KOPT-K1 (cell line): ENCODE measurements around the gene PIEZO1.

Experiments
- H3K27ac ChIP-seq: fragments of 200-600 bp; sonication (generic); 2 replicates; pipeline ENCODE4 v1.5.1; 2016; ENCODE audit warnings: antibody characterized with exemption, mild to moderate bottlenecking, low read depth, low read length; ENCODE audit not compliant: poor library complexity, severe bottlenecking
- H3K36me3 ChIP-seq: fragments of 200-600 bp; sonication (generic); 2 replicates; pipeline ENCODE4 v1.5.1; 2017; ENCODE audit warnings: antibody characterized with exemption, mild to moderate bottlenecking, low read length, moderate library complexity; ENCODE audit not compliant: insufficient read depth
- H3K9me3 ChIP-seq: fragments of 200-600 bp; sonication (generic); 2 replicates; pipeline ENCODE4 v1.5.1; 2017; ENCODE audit warnings: antibody characterized with exemption, low read length, mild to moderate bottlenecking; ENCODE audit not compliant: insufficient read depth, poor library complexity, severe bottlenecking

PIEZO1 gene

GRCh38 chr16:88736496-88736895 lies 48.5 kb downstream of the PIEZO1 start:
- Histone ChIP-seq H3K27ac (no peak overlapping the region), H3K36me3 (peaks cover 99% of the 10 kb centered on the region), H3K9me3 (no peaks in the 10 kb centered on the region)

- Histone ChIP-seq H3K27ac (no peak overlapping the region), H3K9me3 (no peaks in the 10 kb centered on the region), H3K36me3 (peaks cover 99% of the 10 kb centered on the region)
These were observed 48.9 kb downstream of the PIEZO1 start for GRCh38 chr16:88736088-88736487.

- Histone ChIP-seq H3K36me3 (peaks cover 99% of the 10 kb centered on the region), H3K27ac (no peak overlapping the region), H3K9me3 (no peaks in the 10 kb centered on the region)
These were observed 49.4 kb downstream of the PIEZO1 start for GRCh38 chr16:88735616-88736015.

- Histone ChIP-seq H3K36me3 (peaks cover 98% of the 10 kb centered on the region), H3K27ac (no peak overlapping the region), H3K9me3 (no peaks in the 10 kb centered on the region)
These were observed 49.9 kb downstream of the PIEZO1 start for GRCh38 chr16:88735121-88735520.

GRCh38 chr16:88734361-88734728 lies 50.7 kb downstream of the PIEZO1 start:
- Histone ChIP-seq H3K36me3 (peaks cover 96% of the 10 kb centered on the region), H3K27ac (no peak overlapping the region), H3K9me3 (no peaks in the 10 kb centered on the region)

- Histone ChIP-seq H3K9me3 (no peaks in the 10 kb centered on the region), H3K27ac (no peak overlapping the region), H3K36me3 (peaks cover 91% of the 10 kb centered on the region)
These were observed 51.2 kb downstream of the PIEZO1 start for GRCh38 chr16:88733630-88734360.

- Histone ChIP-seq H3K9me3 (no peaks in the 10 kb centered on the region), H3K27ac (no peak overlapping the region), H3K36me3 (peaks cover 85% of the 10 kb centered on the region)
These were observed 52.1 kb downstream of the PIEZO1 start for GRCh38 chr16:88732961-88733294.

- H3K27ac ChIP-seq, result no peak overlapping the region
- no peaks in the 10 kb centered on the region for H3K9me3 ChIP-seq
- peaks cover 85% of the 10 kb centered on the region for H3K36me3 ChIP-seq
These were observed 52.7 kb downstream of the PIEZO1 start for GRCh38 chr16:88732172-88732960.

GRCh38 chr16:88731699-88732098 lies 53.3 kb downstream of the PIEZO1 start:
- Histone ChIP-seq H3K9me3 (no peaks in the 10 kb centered on the region), H3K27ac (no peak overlapping the region), H3K36me3 (peaks cover 85% of the 10 kb centered on the region)

- no peak overlapping the region for H3K27ac ChIP-seq
- H3K9me3 ChIP-seq, result no peaks in the 10 kb centered on the region
- peaks cover 86% of the 10 kb centered on the region for H3K36me3 ChIP-seq
These were observed 54.1 kb downstream of the PIEZO1 start for GRCh38 chr16:88730632-88731607.

GRCh38 chr16:88727871-88728270 lies 57.1 kb downstream of the PIEZO1 start:
- Histone ChIP-seq H3K36me3 (peaks cover 86% of the 10 kb centered on the region), H3K27ac (no peak overlapping the region)

GRCh38 chr16:88726981-88727380 lies 58.0 kb downstream of the PIEZO1 start:
- Histone ChIP-seq H3K36me3 (peaks cover 86% of the 10 kb centered on the region), H3K27ac (no peak overlapping the region)

More at GRCh38 chr16:88727871-88728270, 57.1 kb downstream of the PIEZO1 start:
- no peaks in the 10 kb centered on the region for H3K9me3 ChIP-seq

GRCh38 chr16:88726408-88726749 lies 58.6 kb downstream of the PIEZO1 start:
- no peak overlapping the region for H3K27ac ChIP-seq
- H3K9me3 ChIP-seq, result no peaks in the 10 kb centered on the region
- peaks cover 86% of the 10 kb centered on the region for H3K36me3 ChIP-seq

More at GRCh38 chr16:88726981-88727380, 58.0 kb downstream of the PIEZO1 start:
- H3K9me3 ChIP-seq, result no peaks in the 10 kb centered on the region

GRCh38 chr16:88725609-88726407 lies 59.2 kb downstream of the PIEZO1 start:
- Histone ChIP-seq H3K27ac (no peak overlapping the region), H3K9me3 (no peaks in the 10 kb centered on the region), H3K36me3 (peaks cover 86% of the 10 kb centered on the region)
